ENCODE measurements around the gene TRMT112.
A peak's percentile ranks its signal among the peaks of the same experiment; 100 is the strongest.

The TRMT112 gene

DNA sequence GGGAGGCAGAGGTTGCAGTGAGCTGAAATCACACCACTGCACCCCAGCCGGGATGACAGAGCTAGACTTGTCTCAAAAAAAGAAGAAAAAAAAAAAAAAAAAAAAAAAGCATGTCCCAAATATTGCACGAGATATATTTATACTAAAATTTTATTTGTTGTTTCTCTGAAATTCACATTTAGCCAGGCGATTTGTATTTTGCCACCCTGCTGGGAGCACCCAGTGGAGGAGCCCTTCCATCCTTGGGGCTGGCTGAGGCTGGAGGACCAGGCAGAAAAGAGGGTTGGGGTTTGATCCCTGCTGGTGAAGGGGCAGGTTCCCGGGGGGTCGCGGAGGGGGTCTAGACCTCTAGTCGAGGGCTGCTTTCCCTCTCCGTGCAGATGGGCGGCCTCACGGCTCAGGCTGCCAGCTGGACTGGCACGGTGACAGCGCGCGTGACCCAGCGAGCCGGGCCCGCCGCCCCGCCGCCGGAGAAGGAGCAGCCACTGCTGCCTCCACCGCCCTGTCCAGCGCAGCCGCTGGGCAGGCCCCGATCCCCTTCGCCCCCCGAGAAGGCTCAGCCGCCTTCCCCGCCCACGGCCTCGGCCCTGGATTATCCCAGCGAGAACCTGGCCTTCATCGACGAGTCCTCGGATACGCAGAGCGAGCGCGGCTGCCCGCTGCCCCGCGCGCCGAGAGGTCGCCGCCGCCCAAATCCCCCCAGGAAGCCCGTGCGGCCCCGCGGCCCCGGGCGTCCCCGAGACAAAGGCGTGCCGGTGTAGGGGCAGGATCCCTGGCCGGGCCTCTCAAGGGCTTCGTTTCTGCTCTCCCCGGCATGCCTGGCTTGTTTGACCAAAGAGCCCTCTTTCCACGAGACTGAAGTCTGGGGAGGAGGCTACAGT is 18.2 kb downstream of the TRMT112 start:
- no peak for DNase-seq (ENCODE audit: low read depth)
- H3K4me3 ChIP-seq (ENCODE audit: low read length), result peak overlapping the region; percentile 26

DNA sequence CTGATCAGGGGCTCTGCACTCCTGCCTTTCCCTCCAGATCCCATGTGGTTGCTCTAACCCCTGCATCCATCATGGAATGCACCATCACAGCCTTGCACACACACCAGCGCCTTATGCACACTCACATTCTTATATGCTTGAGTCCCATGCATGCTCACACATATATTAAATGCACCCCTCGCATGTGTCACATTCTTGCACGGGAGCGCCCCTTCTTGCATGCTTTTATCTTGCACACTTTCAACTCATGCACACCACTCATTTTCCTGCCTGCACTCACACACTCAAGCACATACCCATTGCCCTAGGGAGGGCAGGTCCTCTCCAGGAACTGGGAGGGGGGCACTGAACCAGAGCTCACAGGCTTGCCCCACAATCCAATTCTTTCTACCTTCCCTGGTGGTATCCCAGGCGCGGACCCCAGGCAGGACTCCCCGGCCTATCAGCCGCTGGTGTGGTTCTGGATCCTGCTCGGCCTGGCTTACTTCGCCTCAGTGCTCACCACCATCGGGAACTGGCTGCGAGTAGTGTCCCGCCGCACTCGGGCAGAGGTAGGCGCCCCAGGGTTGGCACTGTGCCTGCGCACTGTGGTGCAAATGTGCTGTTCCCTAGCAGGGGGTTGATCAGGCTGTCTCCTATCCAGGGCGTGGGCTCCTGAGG is 19.5 kb downstream of the TRMT112 start:
- TF ChIP-seq, protein P1, sequence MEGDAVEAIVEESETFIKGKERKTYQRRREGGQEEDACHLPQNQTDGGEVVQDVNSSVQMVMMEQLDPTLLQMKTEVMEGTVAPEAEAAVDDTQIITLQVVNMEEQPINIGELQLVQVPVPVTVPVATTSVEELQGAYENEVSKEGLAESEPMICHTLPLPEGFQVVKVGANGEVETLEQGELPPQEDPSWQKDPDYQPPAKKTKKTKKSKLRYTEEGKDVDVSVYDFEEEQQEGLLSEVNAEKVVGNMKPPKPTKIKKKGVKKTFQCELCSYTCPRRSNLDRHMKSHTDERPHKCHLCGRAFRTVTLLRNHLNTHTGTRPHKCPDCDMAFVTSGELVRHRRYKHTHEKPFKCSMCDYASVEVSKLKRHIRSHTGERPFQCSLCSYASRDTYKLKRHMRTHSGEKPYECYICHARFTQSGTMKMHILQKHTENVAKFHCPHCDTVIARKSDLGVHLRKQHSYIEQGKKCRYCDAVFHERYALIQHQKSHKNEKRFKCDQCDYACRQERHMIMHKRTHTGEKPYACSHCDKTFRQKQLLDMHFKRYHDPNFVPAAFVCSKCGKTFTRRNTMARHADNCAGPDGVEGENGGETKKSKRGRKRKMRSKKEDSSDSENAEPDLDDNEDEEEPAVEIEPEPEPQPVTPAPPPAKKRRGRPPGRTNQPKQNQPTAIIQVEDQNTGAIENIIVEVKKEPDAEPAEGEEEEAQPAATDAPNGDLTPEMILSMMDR (conservative IDR thresholded peaks at IDR 0.05; ENCODE audit: low read depth, low read length), result no peak
- H3K4me3 ChIP-seq (ENCODE audit: low read length), result no peak overlapping the region
- DNase-seq (ENCODE audit: low read depth), result no peak

More for the DNA sequence above, 18.2 kb downstream of the TRMT112 start:
- TF ChIP-seq, protein P1 (conservative IDR thresholded peaks at IDR 0.05; ENCODE audit: low read depth, low read length), result no peak

DNA sequence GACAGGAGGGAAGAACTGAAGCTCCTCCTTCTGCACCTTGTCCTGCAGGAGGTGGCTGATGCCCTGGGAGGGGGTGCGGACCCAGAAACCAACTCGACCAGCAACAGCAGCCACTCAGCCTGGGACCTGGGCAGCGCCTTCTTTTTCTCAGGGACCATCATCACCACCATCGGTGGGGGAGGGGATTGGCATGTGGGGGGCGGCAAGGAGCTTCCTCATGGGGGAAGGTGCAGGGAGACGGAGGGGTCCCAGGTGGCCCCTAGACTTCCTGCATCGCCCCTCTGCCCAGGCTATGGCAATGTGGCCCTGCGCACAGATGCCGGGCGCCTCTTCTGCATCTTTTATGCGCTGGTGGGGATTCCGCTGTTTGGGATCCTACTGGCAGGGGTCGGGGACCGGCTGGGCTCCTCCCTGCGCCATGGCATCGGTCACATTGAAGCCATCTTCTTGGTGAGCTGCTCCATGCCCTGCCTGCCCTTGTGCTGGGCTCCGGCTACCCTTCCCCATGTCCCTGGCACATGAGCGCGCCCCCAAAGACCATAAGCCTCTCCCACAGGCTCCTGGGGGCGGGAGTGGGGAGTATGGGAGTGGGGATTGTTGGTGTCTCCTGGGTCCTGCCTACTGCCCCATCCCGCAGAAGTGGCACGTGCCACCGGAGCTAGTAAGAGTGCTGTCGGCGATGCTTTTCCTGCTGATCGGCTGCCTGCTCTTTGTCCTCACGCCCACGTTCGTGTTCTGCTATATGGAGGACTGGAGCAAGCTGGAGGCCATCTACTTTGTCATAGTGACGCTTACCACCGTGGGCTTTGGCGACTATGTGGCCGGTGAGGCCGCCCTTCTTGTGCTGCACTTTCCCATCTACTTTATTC is 20.3 kb downstream of the TRMT112 start:
- TF ChIP-seq, protein P1 (conservative IDR thresholded peaks at IDR 0.05; ENCODE audit: low read depth, low read length), result no peak
- DNase-seq (ENCODE audit: low read depth), result no peak
- H3K4me3 ChIP-seq (ENCODE audit: low read length), result no peak overlapping the region

DNA sequence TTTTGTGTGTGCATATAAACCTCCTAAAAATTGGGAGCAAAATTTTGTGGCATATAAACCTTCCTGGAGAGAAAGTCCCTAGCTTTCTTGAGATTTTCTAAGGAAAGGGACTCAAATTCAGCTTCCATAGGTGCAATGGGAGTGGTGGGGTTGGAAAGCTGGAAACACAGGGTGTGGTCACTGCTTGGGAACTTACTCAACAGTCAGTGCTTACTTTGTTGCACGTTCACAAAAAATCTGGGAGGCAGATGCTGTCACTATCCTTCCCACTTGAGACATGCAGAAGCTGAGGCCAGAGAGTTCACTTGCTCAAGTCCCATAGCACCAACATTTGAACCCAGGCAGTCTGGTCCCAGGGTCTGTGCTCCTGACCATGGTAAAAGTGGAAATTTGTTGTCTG is 21.1 kb downstream of the TRMT112 start:
- TF ChIP-seq, protein P1 (conservative IDR thresholded peaks at IDR 0.05; ENCODE audit: low read depth, low read length), result no peak
- H3K4me3 ChIP-seq (ENCODE audit: low read length), result no peak overlapping the region
- no peak for DNase-seq (ENCODE audit: low read depth)

DNA sequence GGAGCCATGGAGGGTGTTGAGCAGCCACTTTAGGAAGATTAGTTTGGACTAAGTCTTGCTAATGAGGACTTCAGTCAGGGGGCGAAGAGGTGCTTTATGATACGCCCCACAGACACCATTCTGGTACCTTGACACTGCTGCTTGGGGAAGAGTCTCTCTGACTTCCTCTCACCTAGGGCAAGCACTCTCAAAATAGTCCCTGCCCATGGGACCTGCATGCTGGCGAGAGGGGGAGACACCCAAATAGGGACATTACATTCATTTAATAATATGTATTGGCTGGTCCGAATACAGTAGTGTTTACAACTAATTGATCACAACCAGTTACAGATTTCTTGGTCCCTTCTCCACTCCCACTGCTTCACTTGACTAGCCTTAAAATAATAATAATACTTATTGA is 21.6 kb downstream of the TRMT112 start:
- DNase-seq (ENCODE audit: low read depth), result no peak
- no peak overlapping the region for H3K4me3 ChIP-seq (ENCODE audit: low read length)
- TF ChIP-seq, protein P1 (conservative IDR thresholded peaks at IDR 0.05; ENCODE audit: low read depth, low read length), result no peak

DNA sequence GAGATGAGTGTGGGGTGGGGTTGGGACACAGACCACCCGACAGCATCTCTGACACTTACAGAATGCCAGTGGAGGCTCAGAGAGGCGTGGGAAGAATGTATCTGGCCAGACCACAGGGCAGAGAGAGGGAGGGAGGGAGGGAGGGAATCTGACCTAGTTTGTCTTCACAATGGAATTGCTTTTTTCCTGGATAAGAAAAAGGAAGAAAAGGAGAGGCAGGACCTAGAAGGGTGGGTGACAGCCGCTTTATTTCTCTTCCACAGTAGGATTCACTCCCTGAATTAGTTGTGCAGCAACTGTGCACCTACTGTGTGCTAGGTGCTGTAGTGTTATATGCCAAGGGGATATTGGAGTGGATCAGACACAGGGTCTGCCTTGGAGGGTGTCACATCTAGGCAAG is 22.6 kb downstream of the TRMT112 start:
- DNase-seq (ENCODE audit: low read depth), result no peak

More for the DNA sequence above, 22.6 kb downstream of the TRMT112 start:
- no peak overlapping the region for H3K4me3 ChIP-seq (ENCODE audit: low read length)
- TF ChIP-seq, protein P1 (conservative IDR thresholded peaks at IDR 0.05; ENCODE audit: low read depth, low read length), result no peak
